NT2/D1 (cell line): ENCODE measurements around the gene CES2.

ENCODE experiments used
- SUZ12 ChIP-seq: IDR thresholded peaks from 2 replicates; pipeline ENCODE4 v1.6.1; 2011; ENCODE audit not compliant: insufficient read length, insufficient read depth; ENCODE audit errors: extremely low read depth
- ZNF274 ChIP-seq: IDR thresholded peaks from 2 replicates; pipeline ENCODE4 v1.6.1; 2011; ENCODE audit warnings: mild to moderate bottlenecking, low read depth, low read length

- no peak for TF ChIP-seq ZNF274
- no peak for TF ChIP-seq SUZ12
These were observed 14.2 kb upstream of the CES2 start for GRCh38 chr16:66920924-66921680.
